NT2/D1 (cell line): ENCODE data around the gene MAK.

ENCODE experiments used
- SUZ12 ChIP-seq: IDR thresholded peaks from 2 replicates; pipeline ENCODE4 v1.6.1; 2011; ENCODE audit not compliant: insufficient read length, insufficient read depth; ENCODE audit errors: extremely low read depth
- YY1 ChIP-seq: IDR thresholded peaks from 2 replicates; pipeline ENCODE4 v1.6.1; 2011; ENCODE audit not compliant: insufficient read length, insufficient read depth
- ZNF274 ChIP-seq: IDR thresholded peaks from 2 replicates; pipeline ENCODE4 v1.6.1; 2011; ENCODE audit warnings: mild to moderate bottlenecking, low read depth, low read length

DNA sequence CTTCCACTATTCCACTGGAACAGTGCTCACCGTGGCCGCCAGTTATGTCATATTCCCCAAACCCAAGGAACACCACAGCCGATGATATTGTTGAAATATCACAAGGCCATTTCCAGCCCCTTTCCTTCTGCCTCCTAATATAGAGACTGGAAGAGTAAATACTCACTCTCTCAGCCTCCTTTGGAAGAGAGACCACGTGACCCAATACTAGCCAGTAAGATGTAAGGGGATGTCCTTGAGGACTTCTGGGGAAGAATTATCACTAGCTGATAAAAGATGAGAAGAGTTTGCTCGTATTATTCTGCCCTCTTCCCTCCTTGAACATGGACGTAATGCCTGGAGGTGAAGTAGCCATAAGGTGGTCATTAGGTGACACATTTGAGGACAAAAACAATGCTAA is 13.5 kb downstream of the MAK start:
- TF ChIP-seq YY1, result no peak
- TF ChIP-seq ZNF274, result no peak
- no peak for TF ChIP-seq SUZ12
